GM19395 (cell line): ENCODE results near the gene ADCY6.
A peak's percentile ranks its signal among the peaks of the same experiment; 100 is the strongest.

Experiments
- ATAC-seq: cut with Tn5 transposase; IDR thresholded peaks from one replicate; pipeline ENCODE4 v1.9.1; 2021; ENCODE audit warnings: mild to moderate bottlenecking, moderate library complexity; ENCODE audit not compliant: unreplicated experiment

The ADCY6 gene

DNA sequence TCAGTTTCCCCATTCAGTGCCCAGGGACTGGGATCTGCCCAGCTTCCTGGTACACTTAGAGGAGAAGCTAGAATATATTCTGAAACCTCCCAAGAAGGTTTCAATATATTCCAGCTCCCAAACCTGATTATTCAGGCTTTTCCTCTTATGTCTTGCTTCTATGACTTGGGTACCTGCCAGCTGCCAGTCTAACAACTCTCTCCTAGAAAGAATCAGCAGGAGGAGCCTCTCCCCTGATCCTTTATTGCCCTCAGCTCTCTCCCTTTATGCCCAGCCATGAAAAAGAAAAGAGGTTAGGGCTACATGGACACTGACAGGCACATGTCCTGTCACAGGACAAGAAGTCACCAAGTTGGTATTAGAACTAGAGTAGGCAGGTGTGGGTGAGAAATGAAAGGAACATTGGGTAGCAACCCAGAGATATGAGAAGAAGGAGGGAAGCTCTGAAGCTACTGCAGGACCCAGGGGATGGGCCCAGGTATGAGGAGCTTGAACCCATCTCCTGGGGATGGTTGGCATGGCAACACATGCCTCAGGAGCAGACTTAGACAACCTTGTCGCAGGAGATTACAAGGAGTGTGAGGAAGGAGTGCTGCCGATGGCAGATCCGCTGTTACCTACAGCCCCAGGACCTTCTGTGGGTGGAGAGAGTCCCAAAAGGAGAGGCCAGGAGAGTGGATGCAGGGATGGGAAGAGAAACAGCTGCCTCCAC, 27.4 kb upstream of the ADCY6 start:
- ATAC-seq, result no peak

DNA sequence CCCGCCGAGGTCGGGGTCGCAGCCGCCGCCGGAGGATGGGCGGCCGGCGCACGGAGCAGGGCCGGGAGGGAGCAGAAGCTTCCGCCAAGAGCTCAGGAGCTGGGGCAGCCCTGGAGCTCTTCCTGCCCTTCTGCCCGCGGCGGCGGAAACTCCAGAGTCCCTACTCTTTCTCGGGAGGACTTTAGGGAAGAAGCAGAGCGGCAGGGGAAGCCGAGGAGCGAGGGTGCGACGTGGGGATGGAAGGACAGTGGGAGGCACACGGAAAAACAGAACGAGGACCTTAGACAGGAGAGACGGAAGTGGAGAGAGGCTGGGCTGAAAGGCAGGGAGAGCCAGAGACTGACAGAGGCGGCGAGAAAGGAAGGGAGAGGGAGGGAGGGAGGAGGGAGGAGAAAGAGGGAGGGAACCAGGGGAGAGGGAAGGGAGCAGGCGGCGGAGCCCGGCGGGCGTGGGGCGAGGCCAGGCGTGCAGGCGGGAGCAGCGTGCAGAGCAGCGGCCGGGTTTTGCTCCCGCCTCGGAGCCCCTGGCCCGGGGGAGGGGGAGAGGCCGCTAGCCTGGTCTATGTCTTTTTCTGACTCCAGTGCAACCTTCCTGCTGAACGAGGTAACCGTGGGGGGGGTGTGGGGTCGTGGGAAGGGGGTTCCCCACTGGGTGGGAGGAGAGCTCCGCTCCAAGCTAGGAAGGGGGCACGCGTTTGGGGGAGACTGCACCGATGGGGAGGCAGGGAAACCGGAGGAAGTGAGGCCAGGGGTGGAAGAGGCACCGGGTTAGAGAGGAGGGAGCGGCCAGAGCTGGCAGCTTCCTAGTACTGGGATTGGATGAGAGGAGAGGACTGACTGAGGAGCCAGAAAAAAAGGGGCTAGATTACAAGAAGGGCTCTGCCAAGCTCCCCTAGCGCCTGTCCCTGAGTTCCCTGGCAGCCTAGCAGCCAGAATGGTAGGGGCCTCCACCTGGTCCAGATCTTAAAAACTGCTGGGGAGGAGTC, 26.5 kb upstream of the ADCY6 start:
- ATAC-seq, result peak; percentile 29

DNA sequence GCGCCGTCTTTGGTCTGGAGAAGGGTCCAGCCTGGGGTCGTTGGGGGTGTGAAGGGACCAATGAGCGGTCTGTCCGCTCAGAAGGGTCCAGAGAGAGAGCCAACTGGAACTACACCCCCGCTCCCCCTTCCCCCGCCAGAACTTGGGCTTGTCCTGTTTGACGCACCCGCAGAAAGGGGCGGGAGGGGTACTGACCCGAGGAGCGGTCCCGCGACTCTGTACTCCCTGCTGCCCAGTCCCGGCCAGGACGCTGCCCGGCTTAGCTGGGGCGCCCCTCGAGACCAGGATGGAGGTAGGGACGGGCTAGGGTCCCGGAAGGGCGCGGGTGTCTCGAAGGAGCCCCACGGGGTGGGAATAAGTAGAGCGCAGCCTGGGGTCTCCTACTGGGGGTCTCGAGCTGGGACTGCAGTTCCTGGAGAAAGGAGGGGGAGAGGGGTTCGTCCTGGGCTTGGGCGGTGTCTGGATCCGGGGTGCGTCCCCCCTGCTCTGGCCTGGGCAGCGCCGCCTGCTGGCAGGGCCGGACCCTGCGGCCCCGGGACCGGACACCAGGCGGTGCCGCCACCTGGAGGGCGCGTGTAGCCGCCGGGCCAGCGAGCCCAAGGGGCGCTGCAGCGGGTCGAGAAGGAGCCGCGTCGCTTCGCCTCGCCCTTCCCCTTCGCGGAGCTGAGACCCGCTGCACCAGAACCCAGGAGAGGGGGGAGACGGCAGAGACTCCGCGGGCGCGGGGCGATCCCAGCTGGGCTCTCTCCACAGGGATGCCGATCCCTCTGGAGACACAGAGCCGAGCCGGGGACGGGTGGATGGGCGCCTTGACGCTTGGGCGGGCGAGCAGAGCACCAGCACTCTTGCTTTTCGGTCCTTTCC, 25.6 kb upstream of the ADCY6 start:
- peak; percentile 68 for ATAC-seq

DNA sequence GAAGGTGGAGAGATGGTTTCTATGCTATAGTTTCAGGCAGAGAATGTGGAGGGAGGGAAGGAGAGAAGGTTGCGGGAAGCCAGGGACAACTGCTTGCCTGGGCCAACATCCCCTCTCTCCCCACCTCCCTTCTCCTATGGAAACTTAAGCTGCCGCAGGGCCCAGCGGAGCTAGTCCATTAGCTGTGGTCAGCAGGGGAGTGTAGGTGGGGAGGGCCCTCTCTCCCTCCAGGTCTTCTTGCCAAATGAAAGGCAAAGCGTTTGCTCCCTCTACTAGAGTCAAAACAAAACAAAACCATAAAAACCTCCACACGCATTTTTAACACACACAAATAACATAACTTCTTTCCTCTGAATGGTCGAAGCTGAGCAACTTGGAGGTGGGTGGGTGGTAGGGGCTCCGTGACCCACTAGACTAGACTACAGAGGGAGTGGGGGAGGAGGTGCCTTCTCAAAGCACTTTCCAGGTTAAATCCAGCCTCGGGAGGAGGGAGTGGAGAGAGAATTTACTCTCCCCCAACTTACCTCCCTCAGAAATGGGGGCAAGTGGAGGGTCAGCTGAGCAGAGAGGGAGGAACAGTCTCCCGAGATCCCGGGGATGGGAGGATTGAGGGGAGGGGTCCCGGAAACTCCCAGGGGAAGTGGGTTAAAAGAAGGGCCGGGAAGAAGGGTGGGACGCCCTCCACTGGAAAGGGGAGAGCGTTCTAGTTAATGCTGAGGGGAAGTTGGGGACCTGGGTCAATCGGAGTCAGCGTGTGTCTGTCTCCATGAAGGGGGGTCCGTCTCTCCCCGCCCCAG, 24.8 kb upstream of the ADCY6 start:
- no peak for ATAC-seq

DNA sequence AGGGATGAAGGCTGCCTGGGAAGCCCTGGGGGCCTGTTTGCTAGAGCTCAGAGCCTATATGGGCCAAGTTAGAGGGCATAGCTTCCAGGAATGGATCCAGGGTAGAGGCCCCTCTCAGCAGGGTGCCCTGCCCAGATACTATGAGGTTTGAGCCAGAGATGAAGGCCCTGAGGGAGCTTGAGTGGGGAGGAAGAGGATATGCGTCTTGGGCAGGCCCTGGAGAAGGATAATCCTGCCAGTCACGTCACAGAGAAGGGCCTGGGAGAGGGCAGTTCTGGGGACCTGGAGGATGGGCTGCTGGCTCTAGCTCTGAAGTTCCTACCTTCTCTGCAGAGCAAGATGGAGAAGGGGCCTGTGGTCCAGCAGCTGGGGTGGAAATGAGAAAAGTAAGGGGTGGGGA, 23.5 kb upstream of the ADCY6 start:
- no peak for ATAC-seq

DNA sequence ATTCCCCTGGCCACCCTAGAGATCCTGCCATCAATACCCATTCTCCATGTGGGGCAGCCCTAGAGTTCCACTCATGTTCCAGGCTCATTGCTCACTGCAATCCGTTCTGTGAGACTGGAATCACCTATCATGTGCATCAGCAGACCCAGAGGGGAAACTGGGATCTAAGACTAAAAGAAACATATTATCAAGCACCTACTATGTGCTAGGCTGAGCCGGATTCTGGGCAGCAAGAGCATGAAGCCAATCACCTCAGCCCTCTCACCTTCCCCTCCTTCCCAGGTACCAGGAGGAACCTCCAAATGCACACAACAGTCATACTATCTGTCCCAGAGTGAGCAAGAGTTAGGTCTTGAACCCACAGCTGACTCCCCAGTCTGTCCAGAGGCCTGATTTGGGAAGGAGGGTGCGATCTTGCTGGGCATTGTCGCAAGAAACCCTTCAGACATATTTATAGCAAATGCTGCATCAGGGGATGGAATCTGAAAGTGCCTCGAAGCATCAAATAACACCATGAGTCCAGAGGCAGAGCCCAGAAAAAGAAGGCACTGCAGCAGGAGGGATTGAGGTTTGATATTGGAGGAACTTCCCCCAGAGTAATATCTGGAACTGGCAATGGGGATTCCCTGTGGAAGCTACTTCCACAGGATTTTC, 22.7 kb upstream of the ADCY6 start:
- ATAC-seq, result no peak

DNA sequence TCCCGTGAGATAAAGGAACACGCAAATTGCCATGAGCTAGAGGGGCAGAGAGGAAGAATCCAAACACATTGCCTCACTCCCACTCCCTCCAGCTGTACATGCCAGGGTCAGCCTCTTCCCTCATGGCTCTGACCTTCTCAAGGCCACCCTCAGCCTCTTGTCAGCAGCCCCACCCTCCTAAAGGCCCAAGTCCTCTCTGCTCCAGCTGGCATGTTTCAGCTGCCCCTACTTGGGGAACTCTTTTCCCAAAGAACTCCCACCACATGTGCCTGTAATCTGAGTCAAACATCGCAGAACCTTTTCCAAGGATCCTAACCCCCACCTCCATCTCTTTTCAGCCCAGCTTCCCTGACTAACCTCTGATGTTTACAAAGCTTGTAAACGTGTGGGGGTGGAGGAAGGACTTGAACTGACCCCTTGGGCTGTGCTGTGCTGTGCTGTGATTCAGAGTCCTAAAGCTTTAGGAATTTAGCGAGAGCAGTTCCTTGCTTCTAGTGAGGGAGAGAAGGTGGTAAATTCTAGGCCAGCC, 22.1 kb upstream of the ADCY6 start:
- ATAC-seq, result no peak

DNA sequence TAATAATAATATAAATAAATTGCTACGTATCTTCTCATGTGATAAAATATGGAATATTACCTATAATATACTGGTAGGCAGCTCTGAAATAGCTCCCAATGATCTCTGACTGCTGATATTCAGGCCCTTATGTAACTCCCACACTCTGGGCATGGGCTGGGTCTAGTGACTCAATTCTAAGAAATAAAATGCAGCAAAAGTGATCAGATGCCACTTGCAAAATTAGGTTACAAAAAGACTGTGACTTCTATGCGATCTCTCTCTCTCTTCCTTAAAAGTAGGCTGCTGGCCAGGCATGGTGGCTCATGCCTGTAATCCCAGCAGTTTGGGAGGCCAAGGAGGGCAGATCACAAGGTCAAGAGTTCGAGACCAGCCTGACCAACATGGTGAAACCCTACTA, 19.1 kb upstream of the ADCY6 start:
- no peak for ATAC-seq

DNA sequence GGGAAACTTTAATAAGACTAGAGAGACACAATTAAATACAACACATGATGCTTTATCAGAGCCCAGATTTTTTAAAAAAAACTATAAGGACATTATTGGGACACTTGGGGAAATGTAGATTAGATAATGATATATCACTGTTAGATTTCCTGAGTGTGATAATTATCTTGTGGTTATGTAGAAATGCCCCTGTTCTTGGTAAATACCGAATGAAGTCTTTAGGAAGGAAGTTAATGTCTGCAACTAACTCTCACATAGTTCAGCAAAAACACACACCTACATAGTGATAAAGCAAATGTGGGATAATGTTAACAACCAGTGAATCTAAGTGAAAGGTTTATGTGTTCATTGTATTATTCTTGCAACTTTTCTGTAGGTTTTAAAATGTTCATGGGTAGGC, 14.8 kb upstream of the ADCY6 start:
- ATAC-seq, result no peak

DNA sequence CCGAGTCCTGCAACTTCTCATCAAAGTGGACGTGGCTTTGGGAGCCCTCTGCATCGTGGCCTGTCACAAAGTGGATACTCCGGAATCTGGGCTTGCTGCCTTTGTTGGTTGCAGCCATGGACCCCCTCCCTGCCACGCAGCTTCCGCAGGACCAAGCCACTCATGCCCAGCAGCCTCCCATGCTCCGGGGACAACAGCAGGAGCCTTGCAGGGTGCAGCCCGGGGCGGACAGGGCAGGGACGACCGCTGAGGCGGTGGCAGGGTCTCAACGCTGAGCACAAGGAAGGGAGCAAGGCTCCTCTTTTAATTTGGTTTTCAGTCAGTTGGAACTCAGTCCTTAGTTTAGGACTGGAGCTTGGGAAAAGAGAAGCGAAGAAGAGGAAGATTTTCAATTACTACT, 12.1 kb upstream of the ADCY6 start:
- ATAC-seq, result no peak

DNA sequence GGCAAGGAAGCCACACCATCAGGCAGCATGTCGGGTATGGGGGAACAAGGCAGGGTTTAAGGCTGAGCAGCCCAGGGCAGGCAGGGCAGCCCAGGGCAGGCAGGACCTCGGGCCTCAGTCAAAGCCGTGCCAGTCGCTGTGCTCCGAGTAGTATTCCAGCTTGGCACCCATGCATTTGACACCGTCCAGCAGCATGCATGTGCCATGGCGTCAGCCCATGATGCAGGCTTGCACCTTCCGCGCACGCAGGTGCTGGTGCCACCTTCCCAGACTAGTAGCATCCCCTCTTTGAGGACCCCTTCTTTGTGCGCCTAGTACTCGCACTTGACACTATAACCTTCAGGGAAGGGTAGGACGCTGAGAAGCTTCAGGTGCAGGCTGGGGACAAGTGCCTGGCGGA, 11.6 kb upstream of the ADCY6 start:
- ATAC-seq, result no peak

DNA sequence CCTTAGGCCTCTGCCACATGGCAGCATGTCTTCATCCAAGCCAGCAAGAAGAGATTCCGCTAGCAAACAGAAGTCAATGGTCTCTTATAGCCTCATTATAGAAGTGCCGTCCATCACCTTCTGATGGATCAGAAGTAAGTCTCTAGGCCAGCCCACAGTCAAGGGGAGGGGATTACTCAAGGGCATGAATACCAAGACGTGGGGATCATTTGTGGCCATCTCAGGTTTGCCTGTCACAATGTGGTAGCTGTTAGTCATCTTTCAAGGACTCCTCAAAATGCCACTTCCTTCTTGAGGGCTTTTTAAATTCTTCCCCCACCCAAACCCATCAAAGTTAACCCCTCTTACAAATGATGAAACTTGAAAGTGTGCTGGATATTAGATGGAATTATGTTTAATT, 8.1 kb upstream of the ADCY6 start:
- ATAC-seq, result no peak

DNA sequence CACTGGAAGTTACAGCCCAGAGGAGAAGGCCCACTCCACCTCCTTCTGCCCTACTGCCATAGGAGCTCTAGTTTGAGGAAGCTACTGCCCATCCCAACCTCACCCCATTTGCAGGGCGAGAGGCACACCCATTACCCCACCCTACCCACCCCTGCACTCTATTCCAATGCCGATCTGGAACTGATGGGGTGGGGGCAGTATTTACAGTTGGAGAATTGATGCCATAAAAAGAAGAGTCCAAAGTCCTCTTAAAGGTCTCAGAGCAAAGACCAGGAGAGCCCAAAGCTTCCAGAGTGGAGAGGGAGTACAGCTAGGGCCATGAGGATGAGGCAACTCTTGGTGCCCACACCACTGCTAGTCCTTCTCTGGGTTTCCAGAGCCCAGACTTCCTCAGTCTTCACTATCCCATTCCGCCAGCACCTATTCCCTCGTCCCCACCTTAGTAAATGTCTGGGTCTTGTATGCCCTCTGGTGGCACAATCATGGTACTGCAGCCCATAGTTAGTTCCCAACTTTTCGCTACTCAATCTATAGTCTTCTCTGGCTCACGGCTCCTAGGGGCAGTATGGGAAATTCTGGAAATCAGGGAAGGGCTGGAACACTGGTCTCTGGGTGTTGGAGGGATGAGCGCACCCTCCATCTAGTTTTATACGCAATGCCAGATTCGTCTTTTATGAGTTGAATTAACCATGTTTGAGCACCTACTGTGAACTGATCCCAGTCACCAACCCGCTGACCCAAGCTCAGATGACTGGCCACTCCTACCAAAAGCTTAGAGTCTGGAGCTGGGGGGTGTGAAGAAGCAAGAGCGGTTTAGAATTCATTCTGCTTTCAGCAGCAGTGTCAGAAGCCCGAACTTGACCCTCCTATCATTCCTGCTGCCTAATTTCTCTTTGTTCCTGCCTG, 6.9 kb upstream of the ADCY6 start:
- ATAC-seq, result peak; percentile 65

DNA sequence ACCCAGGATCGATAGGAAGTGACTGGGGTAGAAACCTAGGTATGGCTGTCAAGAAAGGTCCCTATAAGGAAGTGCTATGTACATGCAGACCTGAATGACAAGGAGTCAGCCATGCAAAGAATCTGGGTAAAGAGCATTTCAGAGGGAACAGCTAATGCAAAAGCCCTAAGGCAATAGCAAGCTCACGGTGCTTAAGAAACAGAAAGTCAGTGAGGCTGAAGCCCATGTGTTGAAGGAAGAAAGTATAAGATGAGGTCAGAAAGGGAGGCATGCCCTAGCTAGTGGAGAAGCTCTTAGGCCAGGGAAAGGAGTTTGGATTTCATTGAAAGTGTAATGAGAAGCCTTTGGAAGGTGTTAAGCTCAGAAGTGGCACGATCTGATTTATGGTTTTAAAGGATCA, 6.0 kb upstream of the ADCY6 start:
- ATAC-seq, result no peak

DNA sequence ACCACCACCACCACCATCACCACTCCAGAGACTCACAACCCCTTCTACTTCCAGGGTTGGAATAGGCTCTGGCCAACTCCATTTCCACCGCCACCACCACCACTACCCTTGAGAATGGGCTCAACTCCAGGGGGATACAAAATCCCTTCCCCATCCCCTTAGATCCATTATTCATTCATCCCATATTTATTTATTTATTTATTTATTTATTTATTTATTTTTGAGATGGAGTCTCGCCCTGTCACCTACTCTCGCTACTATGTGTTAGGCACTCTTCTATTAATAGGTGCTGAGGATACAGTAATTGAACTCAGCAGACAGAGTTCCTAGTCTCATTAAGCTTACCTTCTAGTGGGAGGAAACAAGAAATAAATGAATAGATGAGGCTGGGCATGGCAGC, 4.8 kb upstream of the ADCY6 start:
- ATAC-seq, result no peak

DNA sequence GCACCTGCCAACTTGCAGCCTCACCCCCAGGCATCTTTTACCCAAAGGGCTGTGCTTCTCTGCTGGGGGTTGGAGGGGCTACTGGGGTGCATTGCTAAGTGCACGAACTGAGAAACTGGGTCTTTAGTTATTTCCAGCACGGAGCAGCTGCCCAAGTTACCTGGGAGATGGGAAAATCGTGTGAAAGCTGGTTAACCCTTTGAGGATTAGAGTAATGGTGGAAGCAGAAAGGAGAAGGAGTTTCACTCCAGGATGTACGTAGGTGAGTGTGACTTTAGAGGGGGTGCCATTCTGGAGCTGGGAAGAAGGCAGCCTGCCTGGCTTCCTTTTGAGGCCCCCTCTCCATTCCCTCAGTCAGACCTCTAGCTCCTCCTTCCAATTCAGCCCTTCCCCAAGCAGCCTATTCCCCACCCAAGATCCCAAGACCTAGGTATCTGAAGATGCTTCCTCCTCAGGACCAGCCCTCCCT, 1.0 kb upstream of the ADCY6 start:
- peak; percentile 3 for ATAC-seq

DNA sequence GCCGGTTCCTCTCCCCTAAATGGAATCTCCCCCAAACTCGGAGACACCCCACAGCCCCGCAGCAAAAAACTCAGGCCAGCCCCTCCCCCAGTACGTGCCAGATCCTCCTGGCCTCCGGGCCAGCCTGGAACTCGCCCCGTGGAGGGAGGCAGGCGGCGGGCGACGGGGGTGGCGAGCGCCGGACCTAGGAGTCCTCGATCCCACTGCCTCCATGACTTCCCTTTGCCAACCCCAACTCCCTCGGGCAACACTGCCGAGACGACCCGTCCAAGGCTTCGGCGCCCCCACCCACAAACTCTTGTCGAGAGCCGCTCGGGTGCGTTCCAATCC, 400 bp downstream of the ADCY6 start:
- no peak for ATAC-seq

DNA sequence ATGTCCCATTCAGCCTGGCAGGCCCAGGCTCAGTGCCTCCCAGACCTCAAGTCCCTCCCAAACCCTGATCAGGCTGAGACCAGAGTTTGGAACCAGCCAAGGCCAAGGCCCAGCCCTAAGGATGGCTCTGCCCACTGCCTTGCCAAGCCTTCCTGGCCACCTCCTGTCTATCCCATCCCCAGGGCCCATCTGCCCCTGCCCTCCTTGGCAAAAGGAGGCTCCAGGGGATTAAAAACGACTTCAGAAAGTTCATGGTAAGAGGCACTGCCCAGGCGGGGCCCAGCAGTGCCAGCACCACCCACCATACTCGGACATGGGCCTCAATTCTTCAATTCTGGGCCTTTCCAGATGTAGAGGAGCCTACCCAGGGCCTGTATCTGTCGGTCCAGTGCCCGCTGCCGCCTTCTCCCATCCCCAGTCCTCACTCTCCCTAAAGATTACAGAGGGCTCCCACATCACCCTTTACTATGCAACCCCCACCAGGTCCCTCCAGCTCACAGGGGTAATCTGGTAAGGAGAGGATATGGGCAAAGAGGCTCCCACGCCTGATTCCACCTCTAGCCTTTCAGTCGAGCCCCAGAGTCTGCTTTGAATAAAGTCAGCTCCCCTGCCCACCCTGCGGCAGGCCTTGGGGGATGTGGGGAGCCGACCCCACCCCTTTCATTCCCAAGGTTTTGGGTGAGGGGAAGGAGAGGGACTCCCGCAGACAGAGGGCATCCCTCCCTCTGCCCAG, 932 bp downstream of the ADCY6 start:
- no peak for ATAC-seq
